ENCODE data around the gene C11orf21. TPM values are rescaled to one million over a fixed set of nuclear protein-coding genes. Genes with fewer than 3 reads are reported as not detected.

Gene C11orf21
- total RNA-seq, 1 donor from 2014 or later, result 0.29 TPM

GRCh38 chr11:2313051-2313951 lies 11.6 kb upstream of the C11orf21 start:
- Mint-ChIP-seq H3K4me1 (peaks cover 13% of the 10 kb centered on the region), H3K27me3 (ENCODE audit: low read depth) (no peaks in the 10 kb centered on the region), H3K9me3 (peaks cover 4% of the 10 kb centered on the region), H3K36me3 (peaks cover 3% of the 10 kb centered on the region), H3K4me3 (no peak overlapping the region), H3K27ac (no peak overlapping the region)
- DNase-seq (ENCODE audit: low spot score in 2 of 2, unreplicated experiment in 2 of 2), result no peak
- TF ChIP-seq CTCF (IDR thresholded peaks at IDR 0.05; ENCODE audit: unreplicated experiment), result no peak

- H3K36me3 Mint-ChIP-seq, result no peaks in the 10 kb centered on the region
- no peak overlapping the region for H3K4me3 Mint-ChIP-seq
- no peak for DNase-seq (ENCODE audit: low spot score in 2 of 2, unreplicated experiment in 2 of 2)
- TF ChIP-seq CTCF (IDR thresholded peaks at IDR 0.05; ENCODE audit: unreplicated experiment), result no peak
- H3K9me3 Mint-ChIP-seq, result no peaks in the 10 kb centered on the region
- no peak overlapping the region for H3K27ac Mint-ChIP-seq
- H3K27me3 Mint-ChIP-seq (ENCODE audit: low read depth), result no peaks in the 10 kb centered on the region
- peaks cover 17% of the 10 kb centered on the region for H3K4me1 Mint-ChIP-seq
Measured at GRCh38 chr11:2312232-2313042, 10.7 kb upstream of the C11orf21 start.

- Mint-ChIP-seq H3K4me3 (no peak overlapping the region), H3K4me1 (peaks cover 22% of the 10 kb centered on the region), H3K36me3 (no peaks in the 10 kb centered on the region), H3K27me3 (ENCODE audit: low read depth) (no peaks in the 10 kb centered on the region), H3K9me3 (no peaks in the 10 kb centered on the region), H3K27ac (peak overlapping the region; percentile 85)
- no peak for TF ChIP-seq CTCF (IDR thresholded peaks at IDR 0.05; ENCODE audit: unreplicated experiment)
- no peak for DNase-seq (ENCODE audit: low spot score in 2 of 2, unreplicated experiment in 2 of 2)
Measured at GRCh38 chr11:2311353-2312133, 9.8 kb upstream of the C11orf21 start.

GRCh38 chr11:2310786-2311352 lies 9.2 kb upstream of the C11orf21 start:
- Mint-ChIP-seq H3K9me3 (no peaks in the 10 kb centered on the region), H3K36me3 (no peaks in the 10 kb centered on the region), H3K27ac (no peak overlapping the region), H3K27me3 (ENCODE audit: low read depth) (no peaks in the 10 kb centered on the region), H3K4me3 (no peak overlapping the region), H3K4me1 (peaks cover 28% of the 10 kb centered on the region)
- DNase-seq (ENCODE audit: low spot score in 2 of 2, unreplicated experiment in 2 of 2), result no peak
- no peak for TF ChIP-seq CTCF (IDR thresholded peaks at IDR 0.05; ENCODE audit: unreplicated experiment)
